Ishikawa (cell line): ENCODE results near the gene EDEM1.

Source experiments
- CEBPB ChIP-seq: IDR thresholded peaks from 2 replicates; pipeline ENCODE4 v1.6.1; 2012
- CREB1 ChIP-seq: IDR thresholded peaks from 2 replicates; pipeline ENCODE4 v1.6.1; 2012; ENCODE audit warnings: low read depth
- EGR1 ChIP-seq: IDR thresholded peaks from 2 replicates; pipeline ENCODE4 v1.6.1; 2012
- EP300 ChIP-seq: IDR thresholded peaks from 2 replicates; pipeline ENCODE4 v1.6.1; 2012; ENCODE audit warnings: borderline replicate concordance
- FOXM1 ChIP-seq: IDR thresholded peaks from 2 replicates; pipeline ENCODE4 v1.6.1; 2012; ENCODE audit warnings: low read depth, borderline replicate concordance
- NFIC ChIP-seq: IDR thresholded peaks from 2 replicates; pipeline ENCODE4 v1.6.1; 2012
- RAD21 ChIP-seq: IDR thresholded peaks from 2 replicates; pipeline ENCODE4 v1.6.1; 2012; ENCODE audit warnings: low read depth
- REST ChIP-seq: IDR thresholded peaks from 2 replicates; pipeline ENCODE4 v1.6.1; 2012; ENCODE audit warnings: low read depth, mild to moderate bottlenecking
- TAF1 ChIP-seq: IDR thresholded peaks from 2 replicates; pipeline ENCODE4 v1.6.1; 2012; ENCODE audit warnings: low read depth, mild to moderate bottlenecking
- TCF12 ChIP-seq: IDR thresholded peaks from 2 replicates; pipeline ENCODE4 v1.6.1; 2012; ENCODE audit warnings: low read depth
- TEAD4 ChIP-seq: IDR thresholded peaks from 2 replicates; pipeline ENCODE4 v1.6.1; 2012
- YY1 ChIP-seq: IDR thresholded peaks from 2 replicates; pipeline ENCODE4 v1.6.1; 2012; ENCODE audit warnings: low read depth
- ZBTB7A ChIP-seq: IDR thresholded peaks from 2 replicates; pipeline ENCODE4 v1.6.1; 2012; ENCODE audit warnings: low read depth
- TF ChIP-seq, protein P1 (sequence below): IDR thresholded peaks from 2 replicates; pipeline ENCODE4 v1.6.1; 2012
- TF ChIP-seq, protein P2 (sequence below): IDR thresholded peaks from 2 replicates; pipeline ENCODE4 v1.6.1; 2012

Gene EDEM1

DNA sequence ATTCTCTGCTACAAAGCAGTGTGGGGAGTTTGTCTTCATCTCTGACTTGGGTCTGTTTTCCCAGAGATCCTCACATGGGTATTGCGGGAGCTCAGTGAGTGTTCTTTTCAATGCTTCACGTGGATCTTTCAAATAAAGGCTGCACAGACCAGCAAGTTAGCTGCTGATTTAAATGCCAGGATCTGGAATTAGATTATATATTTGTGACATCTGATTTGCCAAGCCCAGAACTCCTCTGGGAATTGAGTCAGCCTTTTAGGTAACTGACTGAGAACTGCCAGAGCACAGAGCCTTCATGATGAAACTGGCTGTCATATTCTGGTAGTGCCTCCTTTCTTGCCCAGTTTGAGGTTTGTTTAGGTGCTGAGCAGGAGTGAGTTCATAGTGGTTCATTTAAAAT is 14.7 kb downstream of the EDEM1 start:
- TF ChIP-seq TCF12 (no peak), ZBTB7A (no peak), TAF1 (no peak), EGR1 (no peak), RAD21 (no peak), REST (no peak), EP300 (no peak), CREB1 (no peak), TEAD4 (no peak), FOXM1 (no peak), CEBPB (no peak)
- TF ChIP-seq, protein P1, sequence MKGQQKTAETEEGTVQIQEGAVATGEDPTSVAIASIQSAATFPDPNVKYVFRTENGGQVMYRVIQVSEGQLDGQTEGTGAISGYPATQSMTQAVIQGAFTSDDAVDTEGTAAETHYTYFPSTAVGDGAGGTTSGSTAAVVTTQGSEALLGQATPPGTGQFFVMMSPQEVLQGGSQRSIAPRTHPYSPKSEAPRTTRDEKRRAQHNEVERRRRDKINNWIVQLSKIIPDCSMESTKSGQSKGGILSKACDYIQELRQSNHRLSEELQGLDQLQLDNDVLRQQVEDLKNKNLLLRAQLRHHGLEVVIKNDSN: no peak
- TF ChIP-seq, protein P2, sequence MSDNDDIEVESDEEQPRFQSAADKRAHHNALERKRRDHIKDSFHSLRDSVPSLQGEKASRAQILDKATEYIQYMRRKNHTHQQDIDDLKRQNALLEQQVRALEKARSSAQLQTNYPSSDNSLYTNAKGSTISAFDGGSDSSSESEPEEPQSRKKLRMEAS: no peak

DNA sequence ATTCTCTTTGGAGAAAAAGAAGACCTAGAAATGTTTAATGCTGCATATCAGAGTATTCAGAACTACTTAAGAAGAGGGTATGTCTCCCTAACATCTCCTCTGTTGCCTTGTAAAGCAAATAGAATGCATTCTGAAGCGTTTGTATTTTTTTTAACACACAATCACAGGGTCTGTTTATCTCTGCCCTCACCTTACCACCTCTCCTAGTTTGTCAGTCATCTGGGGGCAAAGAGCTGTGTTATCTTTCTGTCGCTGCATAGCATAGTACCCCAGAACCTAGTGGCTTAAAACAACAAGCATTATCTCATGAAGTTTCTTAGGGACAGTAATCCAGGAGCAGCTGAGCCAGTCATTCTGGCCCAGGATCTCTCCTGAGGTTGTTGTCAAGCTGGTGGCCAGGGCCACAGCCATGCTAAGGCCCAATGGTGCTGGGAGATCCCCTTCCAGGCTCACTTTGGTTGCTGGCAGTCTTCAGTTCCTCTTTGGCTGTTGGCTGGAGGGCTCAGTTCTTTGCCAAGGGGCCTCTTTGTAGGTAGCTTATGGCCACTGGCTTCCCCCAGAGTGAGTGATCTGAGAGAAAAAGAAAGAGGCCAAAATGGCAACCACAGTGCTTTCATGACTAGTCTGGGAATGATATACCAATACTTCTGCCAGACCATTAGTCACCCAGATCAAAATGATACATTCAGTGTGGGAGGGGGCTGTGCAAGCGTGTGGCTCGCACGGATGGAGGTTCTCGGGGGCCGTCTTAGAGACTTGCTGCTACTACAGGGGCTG is 17.8 kb downstream of the EDEM1 start:
- no peak for TF ChIP-seq REST
- TF ChIP-seq NFIC: no peak
- TF ChIP-seq TEAD4: no peak
- TF ChIP-seq, protein P2: no peak
- TF ChIP-seq TAF1: no peak
- no peak for TF ChIP-seq YY1
- TF ChIP-seq FOXM1: no peak
- TF ChIP-seq ZBTB7A: no peak
- TF ChIP-seq CREB1: no peak
- no peak for TF ChIP-seq RAD21
- TF ChIP-seq, protein P1: no peak
- TF ChIP-seq EP300: no peak
- TF ChIP-seq EGR1: no peak

DNA sequence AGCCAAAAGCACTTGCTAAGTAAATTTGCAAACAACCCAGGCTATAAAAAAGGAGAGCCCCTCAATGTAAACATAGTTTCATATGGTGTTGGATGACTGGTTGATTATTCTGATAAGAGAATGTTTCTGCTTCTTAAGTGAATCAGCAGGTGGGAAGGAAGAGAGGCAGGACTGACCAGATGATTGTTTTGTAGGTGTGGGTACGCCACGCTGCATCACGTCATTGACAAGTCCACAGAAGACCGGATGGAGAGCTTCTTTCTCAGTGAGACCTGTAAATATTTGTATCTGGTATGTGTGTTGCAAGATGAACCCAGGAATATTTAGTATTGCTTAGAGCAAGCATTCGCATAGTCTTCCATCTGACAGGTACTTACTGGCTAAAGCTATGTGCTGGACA is 23.4 kb downstream of the EDEM1 start:
- TF ChIP-seq TEAD4 (no peak), YY1 (no peak), EP300 (no peak), TAF1 (no peak), ZBTB7A (no peak), EGR1 (no peak), CEBPB (no peak), FOXM1 (no peak), TCF12 (no peak), CREB1 (no peak)
- TF ChIP-seq, protein P2: no peak
- TF ChIP-seq, protein P1: no peak

DNA sequence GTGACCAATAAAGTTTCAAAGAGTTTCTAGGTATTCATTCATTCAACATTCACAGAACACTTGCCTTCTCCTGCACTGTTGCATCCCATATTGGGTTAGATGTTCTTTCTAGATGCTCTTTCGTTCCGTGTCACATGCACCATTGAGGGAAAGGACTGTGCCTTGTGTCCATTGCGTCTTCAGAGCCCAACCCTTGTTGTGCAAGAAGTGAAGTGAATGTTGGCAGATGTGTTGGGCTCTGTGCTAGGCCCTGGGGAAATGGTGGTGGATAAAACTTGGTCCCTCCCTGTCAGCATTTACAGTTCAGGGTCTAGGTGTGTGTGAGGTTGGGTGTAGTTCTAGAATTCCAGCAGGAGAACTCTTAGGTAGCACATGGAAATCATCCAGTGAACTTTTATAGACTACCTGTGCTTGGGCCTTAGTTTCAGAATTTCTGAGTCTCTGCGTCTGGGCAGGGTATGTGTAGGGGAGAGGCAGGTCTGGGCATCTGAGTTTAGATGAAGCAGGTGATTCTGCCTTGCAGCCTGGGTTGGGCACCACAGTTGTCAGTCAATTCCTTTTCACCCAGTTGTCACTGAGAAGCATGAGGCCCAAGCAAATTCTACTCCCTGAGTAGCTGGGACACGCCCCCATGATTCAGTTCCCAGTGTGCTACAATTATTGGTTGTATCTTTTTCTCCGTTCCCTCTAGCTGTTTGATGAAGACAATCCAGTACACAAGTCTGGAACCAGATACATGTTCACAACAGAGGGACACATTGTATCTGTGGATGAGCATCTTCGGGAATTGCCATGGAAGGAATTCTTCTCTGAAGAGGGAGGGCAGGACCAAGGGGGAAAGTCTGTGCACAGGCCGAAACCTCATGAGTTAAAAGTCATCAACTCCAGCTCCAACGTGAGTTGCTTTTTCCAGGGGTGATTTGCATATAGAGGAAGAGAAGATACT is 25.4 kb downstream of the EDEM1 start:
- TF ChIP-seq, protein P2: no peak
- TF ChIP-seq EP300 (no peak), TCF12 (no peak), NFIC (no peak), YY1 (no peak), EGR1 (no peak), RAD21 (no peak), REST (no peak), ZBTB7A (no peak), CREB1 (no peak), TEAD4 (no peak)
- TF ChIP-seq, protein P1: no peak
